WTC11 (cell line): ENCODE data around the gene UBL4A. TPM values are rescaled to one million over a fixed set of nuclear protein-coding genes. Genes with fewer than 3 reads are reported as not detected.

ENCODE experiments used
- ATAC-seq: fragments of 200-7000 bp; cut with Tn5 transposase; 2 replicates; pipeline ENCODE4 v1.10.0; 2021; ENCODE audit warnings: mild to moderate bottlenecking, moderate library complexity
- CTCF ChIA-PET: fragments of 300-600 bp; sonication (Branson Sonifier 250); formaldehyde crosslinking; loops from one replicate; lab custom pipeline; 2021; ENCODE audit warnings: antibody characterized with exemption; lab: Charles Lee
- POLR2A ChIA-PET: fragments of 350-600 bp; sonication (Branson Sonifier 250); formaldehyde crosslinking; loops from one replicate; lab custom pipeline; 2021; ENCODE audit warnings: antibody characterized with exemption; lab: Charles Lee
- DNase-seq: peaks from one replicate; pipeline ENCODE4 v3.0.0; 2021; ENCODE audit warnings: low spot score
- H3K27ac Mint-ChIP-seq: 2 replicates; pipeline ENCODE4 v1.8.0; 2021; ENCODE audit warnings: mixed read lengths
- H3K27me3 Mint-ChIP-seq: 2 replicates; pipeline ENCODE4 v1.8.0; 2021; ENCODE audit warnings: low read depth, mild to moderate bottlenecking, moderate library complexity, mixed read lengths
- H3K36me3 Mint-ChIP-seq: 2 replicates; pipeline ENCODE4 v1.8.0; 2021; ENCODE audit warnings: mixed read lengths
- H3K4me1 Mint-ChIP-seq: 2 replicates; pipeline ENCODE4 v1.8.0; 2022; ENCODE audit warnings: mixed read lengths
- H3K4me3 Mint-ChIP-seq: 2 replicates; pipeline ENCODE4 v1.8.0; 2021; ENCODE audit warnings: mild to moderate bottlenecking, moderate library complexity, mixed read lengths
- H3K9me3 Mint-ChIP-seq: 2 replicates; pipeline ENCODE4 v1.8.0; 2021; ENCODE audit warnings: mixed read lengths
- CBFB ChIP-seq: sonication (generic); formaldehyde crosslinking; IDR thresholded peaks from 2 replicates; pipeline ENCODE4 v1.8.1; 2022; ENCODE audit warnings: mild to moderate bottlenecking, low read depth, missing genetic modification reagents
- CDX4 ChIP-seq: fragments of 250-450 bp; sonication (Bioruptor Pico); IDR thresholded peaks from 2 replicates; pipeline ENCODE4 v1.9.0; 2021; ENCODE audit warnings: moderate library complexity, mild to moderate bottlenecking, inconsistent platforms, borderline replicate concordance
- E2F4 ChIP-seq: sonication (generic); formaldehyde crosslinking; IDR thresholded peaks from 2 replicates; pipeline ENCODE4 v1.8.1; 2022; ENCODE audit warnings: low read depth, mild to moderate bottlenecking, moderate library complexity, missing genetic modification reagents, borderline replicate concordance
- HMGXB4 ChIP-seq: sonication (generic); formaldehyde crosslinking; IDR thresholded peaks from 2 replicates; pipeline ENCODE4 v1.8.1; 2023; ENCODE audit warnings: mild to moderate bottlenecking, moderate library complexity, missing genetic modification reagents
- JAZF1 ChIP-seq: fragments of 250-450 bp; sonication (Bioruptor Pico); IDR thresholded peaks from 2 replicates; pipeline ENCODE4 v1.9.0; 2021; ENCODE audit warnings: moderate library complexity, mild to moderate bottlenecking, inconsistent platforms
- KAT7 ChIP-seq: sonication (generic); formaldehyde crosslinking; IDR thresholded peaks from 2 replicates; pipeline ENCODE4 v1.8.1; 2023; ENCODE audit warnings: missing genetic modification reagents, mild to moderate bottlenecking, borderline replicate concordance
- MYBL2 ChIP-seq: sonication (generic); formaldehyde crosslinking; IDR thresholded peaks from 2 replicates; pipeline ENCODE4 v1.8.1; 2023; ENCODE audit warnings: mild to moderate bottlenecking, moderate library complexity, missing genetic modification reagents
- NFE2L1 ChIP-seq: sonication (generic); formaldehyde crosslinking; IDR thresholded peaks from 2 replicates; pipeline ENCODE4 v1.8.1; 2023; ENCODE audit warnings: missing genetic modification reagents
- OVOL2 ChIP-seq: fragments of 250-450 bp; sonication (Bioruptor Pico); IDR thresholded peaks from 2 replicates; pipeline ENCODE4 v1.9.0; 2021; ENCODE audit warnings: mild to moderate bottlenecking, borderline replicate concordance
- SMAD3 ChIP-seq: sonication (generic); formaldehyde crosslinking; IDR thresholded peaks from 2 replicates; pipeline ENCODE4 v1.8.0; 2022; ENCODE audit warnings: missing genetic modification reagents, mild to moderate bottlenecking, borderline replicate concordance
- TEAD1 ChIP-seq: sonication (generic); formaldehyde crosslinking; IDR thresholded peaks from 2 replicates; pipeline ENCODE4 v1.8.0; 2022; ENCODE audit warnings: mild to moderate bottlenecking, missing genetic modification reagents
- ZNF121 ChIP-seq: sonication (generic); formaldehyde crosslinking; IDR thresholded peaks from 2 replicates; pipeline ENCODE4 v1.8.0; 2023; ENCODE audit warnings: missing genetic modification reagents
- ZNF232 ChIP-seq: sonication (generic); formaldehyde crosslinking; IDR thresholded peaks from 2 replicates; pipeline ENCODE4 v1.8.0; 2022; ENCODE audit warnings: mild to moderate bottlenecking, missing genetic modification reagents
- ZNF281 ChIP-seq: sonication (generic); formaldehyde crosslinking; IDR thresholded peaks from 2 replicates; pipeline ENCODE4 v1.8.0; 2023; ENCODE audit warnings: mild to moderate bottlenecking, missing genetic modification reagents
- total RNA-seq: library from RNA; stranded (reverse); gene quantifications from 3 replicates; pipeline ENCODE4 v1.2.3, GENCODE V29; 2021
- TF ChIP-seq, protein P1 (sequence below): fragments of 250-450 bp; sonication (Bioruptor Pico); IDR thresholded peaks from 2 replicates; pipeline ENCODE4 v1.9.0; 2021; ENCODE audit warnings: mild to moderate bottlenecking, borderline replicate concordance
- TF ChIP-seq, protein P2 (sequence below): sonication (generic); formaldehyde crosslinking; IDR thresholded peaks from 2 replicates; pipeline ENCODE4 v1.8.1; 2023; ENCODE audit warnings: mild to moderate bottlenecking, missing genetic modification reagents, moderate library complexity
- TF ChIP-seq, protein P3 (sequence below): sonication (generic); formaldehyde crosslinking; IDR thresholded peaks from 2 replicates; pipeline ENCODE4 v1.8.0; 2022; ENCODE audit warnings: mild to moderate bottlenecking, missing genetic modification reagents
- TF ChIP-seq, protein P4 (sequence below): sonication (generic); formaldehyde crosslinking; IDR thresholded peaks from 2 replicates; pipeline ENCODE4 v1.8.1; 2023; ENCODE audit warnings: mild to moderate bottlenecking, missing genetic modification reagents, borderline replicate concordance

The UBL4A gene
- total RNA-seq, 1 experiment from 2014 or later, result 34.0 TPM

DNA sequence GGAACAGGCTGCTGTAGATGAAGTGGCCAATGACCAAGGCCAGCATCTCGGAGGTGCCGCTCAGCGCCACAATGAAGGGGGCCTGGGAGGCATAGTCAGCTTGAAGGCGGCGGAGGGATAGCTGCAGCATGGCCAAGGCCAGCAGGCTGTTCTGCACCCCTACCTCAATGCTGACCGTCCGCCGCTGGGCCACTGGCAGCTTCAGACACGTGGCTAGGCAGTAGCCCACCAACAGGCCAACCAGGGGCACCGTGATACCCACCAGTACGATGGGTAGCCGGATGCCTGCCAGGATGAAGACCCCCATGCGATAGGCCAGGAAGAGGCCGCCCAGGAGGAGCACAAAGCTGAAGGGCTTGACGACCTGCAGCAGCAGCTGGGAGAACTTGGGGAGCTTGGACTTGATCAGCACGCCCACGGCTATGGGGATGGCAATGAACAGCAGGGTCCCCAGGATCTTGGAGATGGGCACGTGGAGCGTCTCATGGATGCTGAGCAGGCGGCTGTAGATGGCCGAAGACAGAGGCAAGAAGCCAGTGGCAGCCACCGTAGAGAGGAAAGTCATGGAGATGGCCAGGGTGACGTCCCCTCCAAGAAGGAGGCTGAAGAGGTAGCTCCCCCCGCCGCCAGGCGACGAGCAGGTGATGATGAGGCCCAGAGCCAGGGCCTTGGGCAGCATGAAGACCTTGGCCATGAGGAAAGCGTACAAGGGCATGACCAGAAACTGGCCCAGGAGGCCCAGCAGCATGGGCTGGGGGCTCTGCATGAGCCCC, 1.3 kb upstream of the UBL4A start:
- DNase-seq, result no peak
- Mint-ChIP-seq H3K9me3 (no peaks in the 10 kb centered on the region), H3K4me1 (peaks cover 4% of the 10 kb centered on the region; the same call in 1 of the 2 replicates), H3K27me3 (peaks cover 1% of the 10 kb centered on the region; the same call in 1 of the 2 replicates), H3K4me3 (peak overlapping the region; percentile 69), H3K36me3 (no peaks in the 10 kb centered on the region; the same call in 1 of the 2 replicates), H3K27ac (no peak overlapping the region)
- CTCF ChIA-PET, result interaction anchor here (1.2 to 1.4 kb wide), 2 partner anchors 40 to 114 kb away, joined by 4 to 7 read pairs; no protein-coding TSS in a partner anchor
- ATAC-seq, result no peak
- TF ChIP-seq TEAD1, result no peak
- no peak for TF ChIP-seq CBFB (CRISPR knock-in tag)
- TF ChIP-seq, protein P1, sequence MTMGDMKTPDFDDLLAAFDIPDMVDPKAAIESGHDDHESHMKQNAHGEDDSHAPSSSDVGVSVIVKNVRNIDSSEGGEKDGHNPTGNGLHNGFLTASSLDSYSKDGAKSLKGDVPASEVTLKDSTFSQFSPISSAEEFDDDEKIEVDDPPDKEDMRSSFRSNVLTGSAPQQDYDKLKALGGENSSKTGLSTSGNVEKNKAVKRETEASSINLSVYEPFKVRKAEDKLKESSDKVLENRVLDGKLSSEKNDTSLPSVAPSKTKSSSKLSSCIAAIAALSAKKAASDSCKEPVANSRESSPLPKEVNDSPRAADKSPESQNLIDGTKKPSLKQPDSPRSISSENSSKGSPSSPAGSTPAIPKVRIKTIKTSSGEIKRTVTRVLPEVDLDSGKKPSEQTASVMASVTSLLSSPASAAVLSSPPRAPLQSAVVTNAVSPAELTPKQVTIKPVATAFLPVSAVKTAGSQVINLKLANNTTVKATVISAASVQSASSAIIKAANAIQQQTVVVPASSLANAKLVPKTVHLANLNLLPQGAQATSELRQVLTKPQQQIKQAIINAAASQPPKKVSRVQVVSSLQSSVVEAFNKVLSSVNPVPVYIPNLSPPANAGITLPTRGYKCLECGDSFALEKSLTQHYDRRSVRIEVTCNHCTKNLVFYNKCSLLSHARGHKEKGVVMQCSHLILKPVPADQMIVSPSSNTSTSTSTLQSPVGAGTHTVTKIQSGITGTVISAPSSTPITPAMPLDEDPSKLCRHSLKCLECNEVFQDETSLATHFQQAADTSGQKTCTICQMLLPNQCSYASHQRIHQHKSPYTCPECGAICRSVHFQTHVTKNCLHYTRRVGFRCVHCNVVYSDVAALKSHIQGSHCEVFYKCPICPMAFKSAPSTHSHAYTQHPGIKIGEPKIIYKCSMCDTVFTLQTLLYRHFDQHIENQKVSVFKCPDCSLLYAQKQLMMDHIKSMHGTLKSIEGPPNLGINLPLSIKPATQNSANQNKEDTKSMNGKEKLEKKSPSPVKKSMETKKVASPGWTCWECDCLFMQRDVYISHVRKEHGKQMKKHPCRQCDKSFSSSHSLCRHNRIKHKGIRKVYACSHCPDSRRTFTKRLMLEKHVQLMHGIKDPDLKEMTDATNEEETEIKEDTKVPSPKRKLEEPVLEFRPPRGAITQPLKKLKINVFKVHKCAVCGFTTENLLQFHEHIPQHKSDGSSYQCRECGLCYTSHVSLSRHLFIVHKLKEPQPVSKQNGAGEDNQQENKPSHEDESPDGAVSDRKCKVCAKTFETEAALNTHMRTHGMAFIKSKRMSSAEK, result no peak
- no peak for TF ChIP-seq SMAD3 (CRISPR knock-in tag)
- TF ChIP-seq, protein P2, sequence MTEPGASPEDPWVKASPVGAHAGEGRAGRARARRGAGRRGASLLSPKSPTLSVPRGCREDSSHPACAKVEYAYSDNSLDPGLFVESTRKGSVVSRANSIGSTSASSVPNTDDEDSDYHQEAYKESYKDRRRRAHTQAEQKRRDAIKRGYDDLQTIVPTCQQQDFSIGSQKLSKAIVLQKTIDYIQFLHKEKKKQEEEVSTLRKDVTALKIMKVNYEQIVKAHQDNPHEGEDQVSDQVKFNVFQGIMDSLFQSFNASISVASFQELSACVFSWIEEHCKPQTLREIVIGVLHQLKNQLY (CRISPR knock-in tag), result no peak
- TF ChIP-seq E2F4 (CRISPR knock-in tag), result no peak
- no peak for TF ChIP-seq OVOL2 (CRISPR knock-in tag)
- TF ChIP-seq ZNF281 (CRISPR knock-in tag), result no peak
- no peak for TF ChIP-seq JAZF1 (CRISPR knock-in tag)
- TF ChIP-seq KAT7, result no peak
- TF ChIP-seq CDX4 (CRISPR knock-in tag), result no peak
- TF ChIP-seq MYBL2 (CRISPR knock-in tag), result no peak
- no peak for TF ChIP-seq ZNF232 (CRISPR knock-in tag)
- TF ChIP-seq ZNF121 (CRISPR knock-in tag), result no peak
- no peak for TF ChIP-seq HMGXB4 (CRISPR knock-in tag)
- TF ChIP-seq, protein P3, sequence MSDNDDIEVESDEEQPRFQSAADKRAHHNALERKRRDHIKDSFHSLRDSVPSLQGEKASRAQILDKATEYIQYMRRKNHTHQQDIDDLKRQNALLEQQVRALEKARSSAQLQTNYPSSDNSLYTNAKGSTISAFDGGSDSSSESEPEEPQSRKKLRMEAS (CRISPR knock-in tag), result no peak
- TF ChIP-seq, protein P4, sequence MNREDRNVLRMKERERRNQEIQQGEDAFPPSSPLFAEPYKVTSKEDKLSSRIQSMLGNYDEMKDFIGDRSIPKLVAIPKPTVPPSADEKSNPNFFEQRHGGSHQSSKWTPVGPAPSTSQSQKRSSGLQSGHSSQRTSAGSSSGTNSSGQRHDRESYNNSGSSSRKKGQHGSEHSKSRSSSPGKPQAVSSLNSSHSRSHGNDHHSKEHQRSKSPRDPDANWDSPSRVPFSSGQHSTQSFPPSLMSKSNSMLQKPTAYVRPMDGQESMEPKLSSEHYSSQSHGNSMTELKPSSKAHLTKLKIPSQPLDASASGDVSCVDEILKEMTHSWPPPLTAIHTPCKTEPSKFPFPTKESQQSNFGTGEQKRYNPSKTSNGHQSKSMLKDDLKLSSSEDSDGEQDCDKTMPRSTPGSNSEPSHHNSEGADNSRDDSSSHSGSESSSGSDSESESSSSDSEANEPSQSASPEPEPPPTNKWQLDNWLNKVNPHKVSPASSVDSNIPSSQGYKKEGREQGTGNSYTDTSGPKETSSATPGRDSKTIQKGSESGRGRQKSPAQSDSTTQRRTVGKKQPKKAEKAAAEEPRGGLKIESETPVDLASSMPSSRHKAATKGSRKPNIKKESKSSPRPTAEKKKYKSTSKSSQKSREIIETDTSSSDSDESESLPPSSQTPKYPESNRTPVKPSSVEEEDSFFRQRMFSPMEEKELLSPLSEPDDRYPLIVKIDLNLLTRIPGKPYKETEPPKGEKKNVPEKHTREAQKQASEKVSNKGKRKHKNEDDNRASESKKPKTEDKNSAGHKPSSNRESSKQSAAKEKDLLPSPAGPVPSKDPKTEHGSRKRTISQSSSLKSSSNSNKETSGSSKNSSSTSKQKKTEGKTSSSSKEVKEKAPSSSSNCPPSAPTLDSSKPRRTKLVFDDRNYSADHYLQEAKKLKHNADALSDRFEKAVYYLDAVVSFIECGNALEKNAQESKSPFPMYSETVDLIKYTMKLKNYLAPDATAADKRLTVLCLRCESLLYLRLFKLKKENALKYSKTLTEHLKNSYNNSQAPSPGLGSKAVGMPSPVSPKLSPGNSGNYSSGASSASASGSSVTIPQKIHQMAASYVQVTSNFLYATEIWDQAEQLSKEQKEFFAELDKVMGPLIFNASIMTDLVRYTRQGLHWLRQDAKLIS (CRISPR knock-in tag), result no peak
- TF ChIP-seq NFE2L1 (CRISPR knock-in tag), result no peak
- POLR2A ChIA-PET, result interaction anchor here (2.4 kb wide), 1 partner anchor 29 kb away, joined by 8 read pairs; no protein-coding TSS in a partner anchor
